Activated CD8-positive, alpha-beta T cell treated with anti-CD3 and anti-CD28 coated beads for 36 hours (primary cell): Measurements from ENCODE around the gene TARS3. TPM values are rescaled to one million over a fixed set of nuclear protein-coding genes. Genes with fewer than 3 reads are reported as not detected.
A peak's percentile ranks its signal among the peaks of the same experiment; 100 is the strongest.

Experiments used
- ATAC-seq: fragments of 200-7000 bp; cut with Tn5 transposase; one replicate; pipeline ENCODE4 v1.10.0; 2021; ENCODE audit warnings: mild to moderate bottlenecking, moderate library complexity
- CTCF ChIA-PET: fragments of 350-600 bp; sonication (Branson Sonifier 250); formaldehyde crosslinking; loops from one replicate; lab custom pipeline; 2021; ENCODE audit warnings: antibody characterized with exemption; lab: Charles Lee
- POLR2A ChIA-PET: fragments of 350-600 bp; sonication (Branson Sonifier 250); formaldehyde crosslinking; loops from one replicate; lab custom pipeline; 2021; ENCODE audit warnings: antibody characterized with exemption; lab: Charles Lee
- DNase-seq: peaks from one replicate; pipeline ENCODE4 v3.0.0-alpha.2; 2020
- H3K27ac Mint-ChIP-seq: one replicate; pipeline ENCODE4 v1.8.0; 2021; ENCODE audit warnings: mild to moderate bottlenecking, mixed read lengths
- H3K27me3 Mint-ChIP-seq: one replicate; pipeline ENCODE4 v1.8.0; 2021; ENCODE audit warnings: mixed read lengths
- H3K36me3 Mint-ChIP-seq: one replicate; pipeline ENCODE4 v1.8.0; 2021; ENCODE audit warnings: low read depth, mixed read lengths
- H3K4me1 Mint-ChIP-seq: one replicate; pipeline ENCODE4 v1.8.0; 2021; ENCODE audit warnings: low read depth, mixed read lengths
- H3K4me3 Mint-ChIP-seq: one replicate; pipeline ENCODE4 v1.8.0; 2021; ENCODE audit warnings: mild to moderate bottlenecking, moderate library complexity, mixed read lengths
- H3K9me3 Mint-ChIP-seq: one replicate; pipeline ENCODE4 v1.8.0; 2021; ENCODE audit warnings: mixed read lengths
- CTCF ChIP-seq: fragments of 200-600 bp; IDR thresholded peaks from one replicate; pipeline ENCODE4 v1.8.0; 2022; ENCODE audit warnings: antibody characterized with exemption, mild to moderate bottlenecking
- intact Hi-C: fragments of 100-400 bp; cut with micrococcal nuclease; formaldehyde crosslinking; loops from one replicate; pipeline ENCODE4 v1.10.0; 2022
- total RNA-seq, 2 experiments: library from RNA; stranded (reverse); gene quantifications; one replicate each; pipeline ENCODE4 v1.2.3, GENCODE V29; 2021

Gene TARS3
- total RNA-seq, 2 experiments from 2014 or later = 7.2 to 8.3 TPM

- peaks cover 40% of the 10 kb centered on the region for H3K4me1 Mint-ChIP-seq
- ATAC-seq (no peak), DNase-seq (peak; percentile 15)
- intact Hi-C loops = loop anchor here (5.0 kb wide), 1 partner anchor 358 kb away; no protein-coding TSS in a partner anchor
- POLR2A ChIA-PET = interaction anchor here (1.0 to 2.2 kb wide), 4 partner anchors 9 to 355 kb away, joined by 3 to 10 read pairs (median 4); partner anchors contain the start of gene SNRPA1
- no peaks in the 10 kb centered on the region for H3K9me3 Mint-ChIP-seq
- peak overlapping the region; percentile 66 for H3K27ac Mint-ChIP-seq
- CTCF ChIA-PET = interaction anchor here (0.7 to 2.4 kb wide), 3 partner anchors 9 to 361 kb away, joined by 3 to 29 read pairs (median 3); no protein-coding TSS in a partner anchor
- TF ChIP-seq CTCF = no peak
- H3K4me3 Mint-ChIP-seq = peak overlapping the region; percentile 88
- peaks cover 27% of the 10 kb centered on the region for H3K36me3 Mint-ChIP-seq
- no peaks in the 10 kb centered on the region for H3K27me3 Mint-ChIP-seq
Observed at GRCh38 chr15:101650145-101650544, 74.1 kb downstream of the TARS3 start.

- intact Hi-C loops = no loop called here
- no peak for DNase-seq
- peak overlapping the region; percentile 7 for H3K27ac Mint-ChIP-seq
- no peaks in the 10 kb centered on the region for H3K9me3 Mint-ChIP-seq
- H3K27me3 Mint-ChIP-seq = no peaks in the 10 kb centered on the region
- no peak for ATAC-seq
- H3K4me3 Mint-ChIP-seq = no peak overlapping the region
- H3K36me3 Mint-ChIP-seq = peaks cover 35% of the 10 kb centered on the region
- no peak for TF ChIP-seq CTCF
- ChIA-PET POLR2A (no interaction called here), CTCF (interaction anchor here (0.7 to 2.4 kb wide), 3 partner anchors 8 to 633 kb away, joined by 3 to 29 read pairs (median 3); no protein-coding TSS in a partner anchor)
- peaks cover 26% of the 10 kb centered on the region for H3K4me1 Mint-ChIP-seq
Observed at GRCh38 chr15:101648356-101648755, 75.9 kb downstream of the TARS3 start.

GRCh38 chr15:101647251-101647650 lies 77.0 kb downstream of the TARS3 start:
- TF ChIP-seq CTCF = no peak
- H3K4me1 Mint-ChIP-seq = peaks cover 33% of the 10 kb centered on the region
- intact Hi-C loops = no loop called here
- peak overlapping the region; percentile 48 for H3K27ac Mint-ChIP-seq
- no peak for DNase-seq
- no peak overlapping the region for H3K4me3 Mint-ChIP-seq
- ATAC-seq = no peak
- no peaks in the 10 kb centered on the region for H3K27me3 Mint-ChIP-seq
- peaks cover 41% of the 10 kb centered on the region for H3K36me3 Mint-ChIP-seq
- ChIA-PET POLR2A (interaction anchor here (1.5 kb wide), 1 partner anchor 31 kb away, joined by 6 read pairs; no protein-coding TSS in a partner anchor), CTCF (no interaction called here)
- no peaks in the 10 kb centered on the region for H3K9me3 Mint-ChIP-seq

- H3K36me3 Mint-ChIP-seq = peaks cover 45% of the 10 kb centered on the region
- H3K4me1 Mint-ChIP-seq = peaks cover 39% of the 10 kb centered on the region
- no peak for DNase-seq
- no peaks in the 10 kb centered on the region for H3K27me3 Mint-ChIP-seq
- intact Hi-C loops = no loop called here
- no peaks in the 10 kb centered on the region for H3K9me3 Mint-ChIP-seq
- ChIA-PET POLR2A (interaction anchor here (1.5 kb wide), 1 partner anchor 30 kb away, joined by 6 read pairs; no protein-coding TSS in a partner anchor), CTCF (no interaction called here)
- H3K4me3 Mint-ChIP-seq = no peak overlapping the region
- no peak for ATAC-seq
- peak overlapping the region; percentile 25 for H3K27ac Mint-ChIP-seq
- no peak for TF ChIP-seq CTCF
Observed at GRCh38 chr15:101646672-101647071, 77.6 kb downstream of the TARS3 start.

- CTCF ChIA-PET = interaction anchor here (1.1 to 4.2 kb wide), 17 partner anchors 9 to 384 kb away, joined by 3 to 44 read pairs (median 4); partner anchors contain the start of genes SNRPA1 and TM2D3
- POLR2A ChIA-PET = interaction anchor here (0.9 to 2.0 kb wide), 5 partner anchors 9 to 359 kb away, joined by 3 to 6 read pairs (median 3); partner anchors contain the start of genes SNRPA1 and TM2D3
- no peak overlapping the region for H3K4me3 Mint-ChIP-seq
- H3K27ac Mint-ChIP-seq = peak overlapping the region; percentile 57
- peaks cover 51% of the 10 kb centered on the region for H3K36me3 Mint-ChIP-seq
- TF ChIP-seq CTCF = no peak
- H3K27me3 Mint-ChIP-seq = no peaks in the 10 kb centered on the region
- H3K9me3 Mint-ChIP-seq = no peaks in the 10 kb centered on the region
- ATAC-seq (no peak), DNase-seq (no peak)
- peaks cover 27% of the 10 kb centered on the region for H3K4me1 Mint-ChIP-seq
- intact Hi-C loops = loop anchor here (5.0 kb wide), 1 partner anchor 365 kb away; the partner anchor contains the start of gene SELENOS
Observed at GRCh38 chr15:101642361-101642760, 81.9 kb downstream of the TARS3 start.
